GM21423 (cell line): Measurements from ENCODE around the gene EPS8L2.

Experiments
- ATAC-seq: cut with Tn5 transposase; IDR thresholded peaks from one replicate; pipeline ENCODE4 v1.9.1; 2021; ENCODE audit warnings: mild to moderate bottlenecking, moderate library complexity; ENCODE audit not compliant: unreplicated experiment

The EPS8L2 gene

DNA sequence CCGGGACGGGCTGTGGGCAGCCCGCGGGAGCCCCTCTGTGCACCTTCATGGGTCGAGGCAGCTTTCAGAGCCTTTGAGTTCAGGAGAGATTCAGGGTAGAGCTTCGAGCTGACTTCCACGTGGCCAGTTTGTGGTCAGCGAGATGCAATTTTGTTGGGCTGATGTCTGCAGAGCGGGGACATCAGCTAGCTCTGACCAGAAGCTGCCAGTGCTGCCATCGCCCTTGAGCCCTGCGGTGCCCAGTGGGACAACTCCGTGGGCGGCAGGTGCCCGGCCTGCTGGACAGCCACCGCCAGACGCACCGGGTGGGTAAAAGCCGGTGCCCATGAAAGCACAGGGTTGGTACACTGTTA lies 42.0 kb downstream of the EPS8L2 start:
- ATAC-seq = peak; percentile 5

DNA sequence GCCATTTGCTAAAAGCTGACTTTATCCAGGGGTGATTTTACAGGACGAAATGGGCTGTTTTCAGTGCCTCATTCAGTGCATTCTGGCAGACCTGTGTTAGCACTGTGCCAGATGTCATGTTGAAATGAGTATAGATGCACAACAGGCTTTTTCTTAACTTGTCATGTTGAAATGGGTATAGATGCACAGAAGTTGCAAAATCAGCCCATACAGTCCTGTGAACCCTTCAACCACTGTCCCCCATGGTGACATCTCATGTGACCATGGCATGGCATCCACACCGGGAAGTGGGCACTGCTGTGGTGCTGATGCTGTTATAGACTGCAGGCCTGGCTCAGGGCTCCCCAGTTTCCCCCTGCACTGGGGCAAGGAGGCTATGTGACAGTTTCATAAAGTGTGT lies 43.7 kb downstream of the EPS8L2 start:
- no peak for ATAC-seq

DNA sequence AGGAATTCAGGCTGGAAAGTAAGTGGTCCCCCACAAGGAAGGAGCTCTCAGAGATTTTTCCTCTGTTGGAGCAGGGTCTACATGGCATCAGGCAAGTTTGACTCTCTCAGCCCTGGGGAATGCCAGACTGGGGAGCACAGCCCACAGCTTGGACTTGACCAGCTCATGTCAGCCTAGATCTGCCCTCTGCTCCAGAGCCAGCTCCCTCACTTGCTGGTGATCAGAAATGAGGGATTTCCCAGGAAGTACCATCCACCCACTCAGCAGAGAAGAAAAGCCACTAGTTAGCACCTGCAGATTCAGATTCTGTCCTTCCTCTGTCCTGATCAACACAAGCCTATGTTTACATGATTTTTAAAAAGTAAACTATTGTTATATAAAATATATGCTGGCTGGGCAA lies 54.2 kb downstream of the EPS8L2 start:
- no peak for ATAC-seq

DNA sequence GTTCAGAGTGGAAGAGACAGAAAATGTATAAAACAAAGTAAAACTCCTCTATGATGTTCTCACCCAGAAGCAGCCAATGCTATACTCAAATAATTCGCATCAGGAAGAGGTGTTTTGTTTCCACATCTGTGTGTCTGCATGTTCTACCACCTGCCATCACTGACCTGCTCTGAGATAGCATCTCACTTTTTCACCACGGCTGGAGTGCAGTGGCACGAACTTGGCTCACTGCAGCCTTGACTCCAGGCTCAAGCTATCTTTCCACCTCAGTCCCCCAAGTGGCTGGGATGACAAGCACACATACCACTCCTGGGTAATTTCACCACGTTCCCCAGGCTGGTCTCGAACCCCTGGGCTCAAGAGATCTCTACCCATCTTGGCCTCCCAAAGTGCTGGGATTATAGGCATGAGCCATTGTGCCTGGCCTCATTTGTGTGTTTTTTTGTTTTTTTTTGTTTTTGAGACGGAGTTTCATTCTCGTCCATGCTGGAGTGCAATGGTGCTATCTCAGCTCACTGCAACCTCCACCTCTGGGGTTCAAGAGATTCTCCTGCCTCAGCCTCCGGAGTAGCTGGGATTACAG lies 55.6 kb downstream of the EPS8L2 start:
- ATAC-seq = no peak

DNA sequence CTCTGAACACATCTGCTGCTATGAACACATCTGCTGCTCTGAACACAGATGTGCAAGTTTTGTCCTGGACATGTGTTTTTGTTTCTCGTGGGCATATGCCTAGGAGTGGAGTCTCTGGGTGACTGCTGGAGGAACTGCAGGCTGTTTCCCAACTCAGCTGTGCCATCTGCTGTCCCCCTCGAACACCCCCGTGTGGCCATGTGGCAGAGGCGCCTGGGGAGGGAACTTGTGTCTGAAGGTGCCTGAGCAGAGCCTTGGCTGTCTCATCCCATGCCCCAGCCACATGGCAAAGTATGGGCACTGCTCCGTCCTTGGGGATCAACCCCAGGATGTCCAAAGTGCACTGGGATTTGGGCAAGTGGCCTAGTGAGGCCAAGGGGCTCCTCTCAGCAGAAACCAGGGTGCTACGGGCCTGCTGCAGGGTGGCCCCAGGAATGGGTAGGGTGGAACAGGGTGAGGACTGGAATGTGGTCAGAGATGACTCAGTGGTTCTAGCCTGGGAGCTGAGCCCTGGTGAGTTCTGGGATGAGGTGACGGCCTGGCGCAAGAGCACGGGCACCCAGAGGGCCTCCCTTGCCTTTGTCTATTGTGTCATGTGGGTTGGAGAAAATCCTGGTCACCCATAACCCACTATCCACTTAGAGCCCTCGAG lies 56.5 kb downstream of the EPS8L2 start:
- no peak for ATAC-seq

DNA sequence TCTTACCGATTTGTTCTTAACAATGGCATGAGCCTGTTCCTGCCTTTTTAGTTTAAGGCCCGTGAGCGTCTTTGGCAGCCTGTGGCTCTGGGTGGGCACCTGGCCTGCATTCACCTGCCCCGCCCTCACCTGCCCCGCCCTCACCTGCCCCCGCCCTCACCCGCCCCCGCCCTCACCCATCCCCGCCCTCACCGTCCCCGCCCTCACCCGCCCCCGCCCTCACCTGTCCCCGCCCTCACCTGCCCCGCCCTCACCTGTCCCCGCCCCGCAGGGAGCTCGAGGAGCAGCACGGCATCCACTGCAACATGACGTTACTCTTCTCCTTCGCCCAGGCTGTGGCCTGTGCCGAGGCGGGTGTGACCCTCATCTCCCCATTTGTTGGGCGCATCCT lies 57.0 kb downstream of the EPS8L2 start:
- no peak for ATAC-seq

DNA sequence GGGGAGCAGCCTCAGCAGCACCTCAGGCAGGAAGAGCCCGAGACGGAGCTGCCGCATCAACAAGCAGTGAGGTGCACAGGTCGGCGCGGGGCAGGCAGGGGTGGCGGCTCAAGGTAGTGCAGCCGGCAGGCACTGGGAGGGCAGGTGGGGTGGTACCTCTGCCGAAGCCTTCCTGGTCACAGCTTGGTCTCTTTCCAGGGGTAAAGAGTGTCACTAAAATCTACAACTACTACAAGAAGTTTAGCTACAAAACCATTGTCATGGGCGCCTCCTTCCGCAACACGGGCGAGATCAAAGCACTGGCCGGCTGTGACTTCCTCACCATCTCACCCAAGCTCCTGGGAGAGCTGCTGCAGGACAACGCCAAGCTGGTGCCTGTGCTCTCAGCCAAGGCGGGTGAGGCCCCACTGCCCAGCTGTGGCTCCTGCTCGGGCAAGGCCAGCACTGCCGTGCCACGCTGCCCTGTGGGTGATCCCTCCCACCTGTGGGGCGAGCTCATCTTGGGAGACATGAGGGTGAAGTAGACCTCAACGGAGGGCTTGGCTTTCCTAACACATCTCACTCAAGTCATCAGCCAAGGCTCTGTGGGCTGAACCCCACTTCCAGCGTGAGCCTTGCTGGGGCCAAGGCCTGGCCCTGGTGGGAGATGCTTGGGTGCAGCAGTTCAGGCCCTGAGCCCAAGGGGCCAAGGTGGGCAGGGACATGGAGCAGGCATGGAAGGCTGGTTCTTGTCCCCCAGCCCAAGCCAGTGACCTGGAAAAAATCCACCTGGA lies 57.7 kb downstream of the EPS8L2 start:
- ATAC-seq = no peak

DNA sequence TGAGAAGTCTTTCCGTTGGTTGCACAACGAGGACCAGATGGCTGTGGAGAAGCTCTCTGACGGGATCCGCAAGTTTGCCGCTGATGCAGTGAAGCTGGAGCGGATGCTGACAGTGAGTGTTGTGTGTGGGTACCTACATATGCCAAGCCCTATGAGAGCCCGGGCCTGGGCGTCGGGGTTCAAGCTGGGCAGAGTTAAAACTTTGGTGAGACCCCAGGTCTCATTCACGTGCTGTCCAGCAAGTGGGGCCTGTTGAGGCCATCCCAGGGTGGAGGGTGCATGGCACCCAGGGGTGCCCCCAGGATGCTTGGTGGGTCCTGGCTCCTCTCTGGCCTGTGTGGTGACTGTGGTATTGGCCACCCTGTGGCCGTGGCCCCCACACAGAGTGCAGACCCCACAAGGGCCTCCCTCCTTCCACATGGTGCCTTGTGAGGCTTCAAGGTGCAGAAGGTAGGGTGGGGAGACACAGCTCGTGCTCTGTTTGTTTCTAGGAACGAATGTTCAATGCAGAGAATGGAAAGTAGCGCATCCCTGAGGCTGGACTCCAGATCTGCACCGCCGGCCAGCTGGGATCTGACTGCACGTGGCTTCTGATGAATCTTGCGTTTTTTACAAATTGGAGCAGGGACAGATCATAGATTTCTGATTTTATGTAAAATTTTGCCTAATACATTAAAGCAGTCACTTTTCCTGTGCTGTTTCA lies 58.4 kb downstream of the EPS8L2 start:
- no peak for ATAC-seq

DNA sequence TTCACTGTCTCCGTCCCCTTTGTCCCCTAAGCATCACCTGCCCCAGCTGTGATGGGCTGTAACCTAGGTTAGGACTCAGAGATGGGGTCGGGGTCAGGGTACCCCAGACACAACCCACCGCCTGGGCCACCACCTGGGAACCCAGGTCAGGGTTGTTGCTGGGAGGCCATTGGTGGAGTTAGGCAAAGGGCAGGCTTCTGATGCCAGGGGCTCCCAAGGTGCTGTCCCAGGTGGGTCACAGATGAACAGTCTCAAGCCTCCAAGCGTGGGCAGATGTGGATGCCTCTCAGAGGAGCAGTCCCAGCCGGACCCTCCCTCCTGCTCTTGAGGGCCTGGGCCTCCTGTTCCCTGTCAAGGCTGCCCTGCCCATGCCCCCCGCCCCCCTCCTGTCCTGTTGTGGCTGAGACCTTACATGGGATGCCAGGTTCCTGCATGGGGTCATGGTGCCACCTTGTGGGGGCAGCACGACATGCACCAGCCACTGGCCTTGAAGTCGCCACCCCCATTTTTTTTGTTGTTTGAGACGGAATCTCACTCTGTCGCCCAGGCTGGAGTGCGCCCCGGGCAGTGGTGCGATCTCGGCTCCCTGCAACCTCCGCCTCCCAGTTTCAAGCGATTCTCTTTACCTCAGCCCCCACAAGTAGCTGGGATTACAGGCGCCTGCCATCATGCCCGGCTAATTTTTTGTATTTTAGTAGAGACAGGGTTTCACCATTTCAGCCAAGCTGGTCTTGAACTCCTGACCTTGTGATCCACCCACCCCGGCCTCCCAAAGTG lies 59.2 kb downstream of the EPS8L2 start:
- no peak for ATAC-seq

DNA sequence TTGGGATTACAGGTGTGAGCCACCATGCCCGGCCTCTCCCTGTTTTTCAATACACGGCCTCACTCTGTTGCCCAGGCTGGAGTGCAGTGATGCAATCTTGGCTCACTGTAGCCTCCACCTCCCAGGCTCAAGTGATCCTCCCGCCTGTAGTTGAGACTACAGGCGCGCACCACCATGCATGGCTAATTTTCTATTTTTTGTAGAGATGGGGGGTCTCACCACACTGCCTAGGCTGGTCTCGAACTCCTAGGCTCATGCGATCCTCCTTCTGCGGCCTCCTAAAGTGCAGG lies 59.7 kb downstream of the EPS8L2 start:
- ATAC-seq = no peak

DNA sequence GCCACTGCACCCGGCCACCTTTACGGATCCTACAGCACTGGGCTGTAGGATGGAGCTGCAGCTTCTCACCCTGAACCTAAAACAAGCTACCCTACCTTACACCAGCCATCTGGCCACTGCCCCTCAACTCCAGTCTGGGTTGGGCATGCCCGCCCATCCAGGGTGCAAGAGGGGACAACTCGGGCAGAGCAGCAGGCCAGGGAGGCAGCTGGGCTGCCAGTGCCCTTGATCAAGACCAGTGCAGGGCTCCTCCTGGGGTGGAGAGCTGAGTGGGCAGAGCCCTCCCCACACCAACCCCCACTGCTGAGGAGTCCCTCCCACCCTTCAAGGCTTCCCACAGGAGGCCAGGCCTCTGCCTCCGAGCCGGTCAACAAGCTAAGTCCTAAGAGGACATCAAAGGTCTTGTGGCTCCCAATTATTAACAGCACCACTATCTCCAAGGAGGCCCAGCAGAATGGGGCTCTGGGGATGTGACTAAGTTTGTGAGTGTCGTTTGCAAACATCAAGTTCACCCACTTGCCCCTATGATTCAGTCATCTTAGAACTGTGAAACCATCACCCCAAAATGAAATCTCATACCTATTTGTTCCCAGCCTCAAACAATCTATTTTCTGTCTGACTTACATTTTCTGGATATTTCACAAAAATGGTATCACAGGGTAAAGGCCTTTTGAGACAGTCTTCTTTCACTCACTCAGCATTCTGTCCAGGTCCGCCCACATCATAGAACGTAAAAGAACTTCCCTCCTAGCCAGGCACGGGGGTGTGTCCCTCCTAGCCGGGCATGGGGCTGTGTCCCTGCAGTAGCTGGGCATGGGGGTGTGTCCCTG lies 60.3 kb downstream of the EPS8L2 start:
- ATAC-seq = no peak

DNA sequence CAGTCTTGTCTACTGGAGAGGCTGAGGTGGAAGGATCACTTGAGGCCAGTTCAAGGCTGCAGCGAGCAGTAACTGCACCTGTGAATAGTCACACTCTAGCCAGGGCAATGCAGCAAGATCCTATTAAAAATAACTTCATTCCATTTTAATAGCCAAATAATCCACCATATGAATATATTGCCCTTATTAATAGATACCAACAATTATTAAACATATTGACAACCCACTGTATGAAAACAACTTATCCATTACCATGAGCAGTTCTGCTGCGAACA lies 60.8 kb downstream of the EPS8L2 start:
- no peak for ATAC-seq

DNA sequence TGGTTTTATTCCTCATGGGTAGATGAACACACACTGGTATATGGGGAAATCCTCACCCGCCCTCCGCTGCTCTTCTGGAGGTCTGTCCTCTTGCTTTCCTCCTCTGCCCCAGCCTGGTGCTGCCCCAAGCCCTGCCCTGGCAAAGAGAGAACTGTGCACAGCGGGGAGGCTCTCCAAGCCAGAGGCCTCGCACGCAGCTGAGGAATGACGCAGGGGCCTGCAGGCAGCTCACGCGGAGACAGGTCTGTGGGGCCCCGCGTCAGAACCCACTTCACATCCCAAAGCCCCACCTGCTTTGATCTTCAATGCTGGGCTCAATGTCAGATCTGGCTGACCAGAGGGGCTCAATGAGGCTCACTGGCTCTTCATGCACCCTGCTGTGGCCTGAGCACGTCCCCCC lies 61.2 kb downstream of the EPS8L2 start:
- ATAC-seq = no peak

DNA sequence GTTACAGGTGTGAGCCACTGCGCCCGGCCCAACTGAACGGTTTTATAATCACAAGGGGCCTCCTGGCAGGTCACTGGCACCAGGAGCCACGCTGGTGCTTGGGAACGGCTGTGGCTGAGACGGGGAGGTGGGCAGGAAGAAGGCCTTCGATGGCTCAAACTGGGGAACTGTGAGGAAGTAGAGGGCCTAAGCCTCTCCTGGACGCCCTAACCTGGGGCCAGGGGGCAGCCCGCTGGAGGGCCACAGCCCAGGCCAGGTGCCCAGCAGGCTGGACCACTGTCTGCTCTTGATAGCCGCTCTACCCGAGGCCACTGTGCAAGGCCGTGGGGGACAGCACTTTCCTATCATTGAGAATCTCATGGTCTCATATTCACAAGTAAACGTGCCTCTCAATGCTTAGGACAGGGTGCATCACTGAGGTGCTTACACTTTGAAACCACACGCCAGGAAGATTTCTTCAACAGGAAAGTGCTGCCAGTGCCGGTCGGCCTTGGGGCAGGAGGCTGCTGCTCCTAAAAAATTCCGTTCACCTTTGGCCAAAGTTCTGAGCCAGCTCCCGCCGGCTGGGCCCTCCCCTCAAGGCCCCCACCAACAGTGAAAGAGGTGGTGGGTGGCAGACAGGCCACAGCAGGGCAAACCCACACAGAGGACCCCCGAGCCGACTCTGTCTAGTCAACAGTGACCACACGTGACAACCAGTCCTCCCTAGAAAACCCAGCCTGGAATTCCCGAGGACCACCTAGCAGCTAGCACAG lies 64.0 kb downstream of the EPS8L2 start:
- ATAC-seq = no peak

DNA sequence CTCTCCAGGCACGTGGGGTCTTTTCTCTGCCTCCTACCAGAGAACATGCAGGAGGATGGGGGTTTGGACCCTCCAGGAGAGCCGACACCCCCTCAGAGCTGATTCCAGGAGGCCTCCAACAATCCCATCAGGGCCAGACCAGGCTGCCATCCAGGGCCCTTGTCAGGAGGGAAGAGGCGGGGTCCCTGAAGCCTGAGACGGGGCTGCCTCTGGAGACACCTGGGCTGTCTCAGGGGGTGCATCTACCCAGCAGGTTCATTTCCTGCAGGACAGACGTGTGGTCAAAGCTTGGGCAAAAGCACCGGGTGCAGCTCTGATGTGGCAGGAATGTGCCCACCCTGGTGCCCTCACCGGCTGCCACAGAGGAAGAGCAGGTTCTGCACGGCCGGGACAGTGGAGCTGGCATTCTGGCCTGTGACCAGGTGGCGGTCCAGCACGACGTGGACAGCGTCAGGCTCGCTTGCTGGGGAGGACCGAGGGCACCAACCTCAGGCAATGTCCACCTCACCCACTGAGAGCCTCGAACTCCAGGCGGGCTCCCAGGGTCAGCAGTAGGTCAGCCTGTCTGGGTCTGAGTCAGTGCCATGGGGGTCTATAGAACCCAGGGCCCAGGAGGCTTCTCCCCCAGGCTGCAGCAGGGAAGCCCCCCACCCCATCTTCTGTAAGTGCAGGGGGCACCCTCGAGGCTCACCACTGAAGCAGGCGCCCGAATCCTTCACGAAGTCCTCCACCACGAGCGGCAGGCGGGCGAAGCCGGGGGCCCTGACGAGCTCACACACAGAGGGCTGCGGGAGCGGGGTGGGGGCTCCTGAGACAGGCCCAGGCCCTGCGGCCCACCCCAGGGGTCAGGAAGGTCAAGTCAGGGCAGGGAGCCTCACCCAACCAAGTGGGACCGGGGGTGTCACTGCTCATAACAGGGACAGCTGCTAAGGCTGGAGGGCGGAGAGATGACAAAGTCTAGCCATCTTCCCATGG lies 64.9 kb downstream of the EPS8L2 start:
- ATAC-seq = no peak

DNA sequence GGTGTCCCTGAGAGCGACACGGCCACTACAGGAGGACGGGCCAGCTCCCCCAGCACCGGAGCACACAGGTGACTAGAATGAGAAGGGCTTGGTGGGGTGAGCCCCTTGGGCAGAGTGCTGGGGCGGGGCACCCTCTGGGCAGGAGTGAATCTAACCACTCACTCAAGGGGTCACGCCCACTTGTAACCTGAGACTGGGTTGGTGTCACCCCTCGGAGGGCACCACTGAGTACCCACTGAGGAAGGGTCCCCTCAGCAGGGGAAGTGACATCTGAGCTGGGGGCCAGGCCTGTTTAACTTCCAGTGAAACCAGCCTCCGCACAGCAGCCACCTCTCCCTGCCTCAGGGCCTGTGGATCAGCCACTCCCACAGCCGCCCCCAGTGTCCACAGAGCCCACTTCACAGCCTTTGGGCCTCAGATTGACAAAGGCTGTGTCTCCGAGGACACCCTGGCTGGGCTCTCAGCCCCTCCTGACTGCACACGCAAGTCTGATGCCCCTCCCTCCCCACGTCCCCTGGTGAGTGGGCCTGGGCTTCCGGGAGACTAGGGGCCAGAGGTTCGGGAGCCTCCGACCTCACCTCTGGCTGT lies 65.7 kb downstream of the EPS8L2 start:
- ATAC-seq = no peak

DNA sequence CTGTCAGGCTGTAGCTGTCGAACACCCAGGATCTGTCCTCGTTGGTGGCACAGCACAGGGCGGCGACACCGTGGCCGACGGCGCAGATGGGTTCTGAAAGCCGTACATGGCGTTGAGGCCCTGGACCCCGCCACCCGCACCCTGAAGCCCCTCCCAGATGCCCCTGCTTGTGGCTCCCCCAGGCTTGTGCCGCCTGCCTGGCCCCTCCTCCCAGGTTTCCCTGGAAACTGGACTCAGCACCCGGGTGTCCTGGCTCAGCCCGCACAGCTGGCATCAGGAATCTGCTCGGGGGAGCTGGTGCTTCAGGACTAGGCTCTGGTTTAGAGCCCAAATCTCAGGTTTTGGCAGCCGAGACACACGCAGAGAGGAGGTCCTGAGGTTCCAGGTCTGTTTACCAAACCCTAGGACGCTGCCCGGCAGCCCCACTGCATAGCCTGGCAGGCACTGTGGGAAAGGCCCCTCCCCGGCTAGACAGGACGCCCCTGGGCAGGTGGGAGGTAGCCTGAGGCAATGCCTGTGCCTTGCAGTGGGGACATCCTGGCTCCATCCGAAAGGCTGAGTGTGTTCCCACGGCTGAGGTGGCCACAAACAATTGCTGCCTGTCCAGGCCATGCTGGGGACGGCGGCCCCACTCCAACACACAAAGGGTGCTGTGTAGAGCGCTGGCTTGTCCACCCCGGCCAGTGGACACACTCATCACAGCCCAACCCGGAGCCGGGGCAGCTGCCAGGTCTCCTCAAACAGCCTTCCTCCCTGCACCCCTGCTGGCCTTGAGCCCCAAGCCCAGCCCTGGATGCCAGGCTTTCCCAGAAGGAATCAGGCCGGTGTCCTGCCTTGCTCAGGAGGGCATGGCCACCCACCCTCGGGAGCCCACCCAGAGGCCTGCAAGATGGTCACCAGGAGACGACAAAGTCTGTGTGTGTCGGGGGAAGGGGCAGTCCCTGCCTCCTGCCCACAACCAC lies 66.7 kb downstream of the EPS8L2 start:
- ATAC-seq = no peak
